Measurements from ENCODE around the gene HDGF. TPM values are rescaled to one million over a fixed set of nuclear protein-coding genes. Genes with fewer than 3 reads are reported as not detected.

The HDGF gene
- total RNA-seq, 2 experiments from 2014 or later: 282 to 283 TPM

DNA sequence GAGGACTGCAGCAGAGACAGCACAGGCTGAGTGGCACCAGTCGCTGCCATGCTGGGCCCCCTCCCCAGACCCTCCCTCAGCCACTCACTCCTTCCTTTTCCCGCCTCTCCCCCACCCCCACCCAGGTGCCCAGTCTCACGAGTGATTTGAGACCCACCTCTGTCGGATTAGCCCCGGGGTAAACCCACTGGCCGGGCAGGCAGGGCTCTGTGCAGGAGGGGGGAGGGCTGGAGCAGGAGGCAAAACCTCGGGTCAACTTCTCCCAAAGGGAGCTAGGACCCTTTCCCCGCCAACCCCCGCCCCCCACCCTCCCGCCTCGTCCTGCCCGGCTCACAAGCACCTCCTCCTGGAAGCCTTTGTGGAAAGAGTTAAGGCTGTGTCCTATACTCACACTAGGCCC is 7.1 kb downstream of the HDGF start:
- Mint-ChIP-seq H3K4me3 (no peak overlapping the region), H3K27ac (peak overlapping the region; percentile 8), H3K27me3 (ENCODE audit: low read depth) (no peaks in the 10 kb centered on the region), H3K4me1 (ENCODE audit: low read depth) (peaks cover 56% of the 10 kb centered on the region), H3K36me3 (ENCODE audit: low read depth) (peaks cover 60% of the 10 kb centered on the region), H3K9me3 (no peaks in the 10 kb centered on the region)
- CTCF ChIA-PET: interaction anchor here (1.0 to 1.2 kb wide), 2 partner anchors 12 to 18 kb away, joined by 3 to 4 read pairs; no protein-coding TSS in a partner anchor
- DNase-seq: no peak
- intact Hi-C loops (cut with micrococcal nuclease): loop anchor here (10.0 kb wide), 1 partner anchor 240 kb away; the partner anchor contains the start of gene MEF2D

DNA sequence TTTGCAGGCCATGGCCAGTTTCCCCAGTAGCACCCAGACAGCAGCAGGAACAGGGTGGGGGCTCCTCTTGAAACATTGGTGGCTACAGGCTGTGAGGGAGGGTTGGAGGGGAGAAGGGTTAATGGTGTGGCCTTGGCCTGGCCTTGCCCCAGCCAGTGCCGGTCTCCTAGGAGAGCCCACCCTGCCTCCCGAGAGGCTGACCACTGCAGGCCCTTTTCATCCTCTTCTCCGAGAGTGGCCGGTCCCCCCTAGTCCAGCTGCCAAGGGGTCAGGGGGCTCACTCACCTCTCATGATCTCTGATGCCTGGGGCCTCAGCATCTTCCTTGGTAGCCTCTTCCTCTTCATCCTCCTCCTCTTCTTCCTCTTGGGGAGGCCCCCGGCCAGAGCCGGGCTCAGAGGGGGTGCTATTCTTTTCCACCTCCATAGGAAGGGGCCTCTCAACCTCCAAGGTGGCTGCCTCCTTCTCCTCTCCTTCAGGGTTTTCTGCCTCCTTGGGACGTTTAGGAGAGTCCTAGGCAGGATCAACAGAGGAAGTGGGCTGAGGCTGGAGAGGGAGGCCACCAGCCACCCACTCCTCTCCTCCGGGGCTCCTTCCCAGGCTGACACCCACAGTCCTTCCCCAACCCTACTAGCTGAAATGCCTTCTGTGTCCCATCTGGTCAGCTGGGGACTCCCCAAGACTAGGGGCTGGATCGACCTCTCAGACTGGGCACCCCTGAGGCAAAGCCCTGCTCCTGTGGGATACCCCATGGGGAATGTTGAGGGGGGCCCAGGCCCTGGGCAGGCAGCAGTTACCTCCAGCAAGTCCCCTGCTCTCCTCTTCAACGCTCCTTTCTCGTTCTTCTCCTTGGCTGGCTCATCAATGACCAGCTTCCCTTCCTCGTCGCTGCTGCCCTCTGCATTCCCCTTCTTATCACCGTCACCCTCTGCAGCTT is 7.8 kb downstream of the HDGF start:
- H3K4me3 Mint-ChIP-seq: no peak overlapping the region
- H3K36me3 Mint-ChIP-seq (ENCODE audit: low read depth): peaks cover 58% of the 10 kb centered on the region
- CTCF ChIA-PET: interaction anchor here (0.6 to 1.2 kb wide), 3 partner anchors 13 to 30 kb away, joined by 3 to 4 read pairs (median 3); no protein-coding TSS in a partner anchor

GRCh38 chr1:156742801-156743200 is 8.7 kb downstream of the HDGF start:
- Mint-ChIP-seq H3K36me3 (ENCODE audit: low read depth) (peaks cover 56% of the 10 kb centered on the region), H3K27me3 (ENCODE audit: low read depth) (no peaks in the 10 kb centered on the region), H3K4me3 (no peak overlapping the region), H3K9me3 (no peaks in the 10 kb centered on the region), H3K4me1 (ENCODE audit: low read depth) (peaks cover 54% of the 10 kb centered on the region), H3K27ac (peak overlapping the region; percentile 98)
- DNase-seq: no peak
- intact Hi-C loops (cut with micrococcal nuclease): loop anchor here (10.0 kb wide), 1 partner anchor 238 kb away; the partner anchor contains the start of gene MEF2D
- CTCF ChIA-PET: interaction anchor here (0.6 kb wide), 2 partner anchors 15 to 29 kb away, joined by 3 read pairs; no protein-coding TSS in a partner anchor

More for the DNA sequence above, 7.8 kb downstream of the HDGF start:
- H3K9me3 Mint-ChIP-seq: no peaks in the 10 kb centered on the region
- no peaks in the 10 kb centered on the region for H3K27me3 Mint-ChIP-seq (ENCODE audit: low read depth)
- intact Hi-C loops (cut with micrococcal nuclease): loop anchor here (10.0 kb wide), 1 partner anchor 239 kb away; the partner anchor contains the start of gene MEF2D
- peaks cover 56% of the 10 kb centered on the region for H3K4me1 Mint-ChIP-seq (ENCODE audit: low read depth)
- peak overlapping the region; percentile 72 for H3K27ac Mint-ChIP-seq
- DNase-seq: no peak

GRCh38 chr1:156742017-156742416 is 9.5 kb downstream of the HDGF start:
- Mint-ChIP-seq H3K36me3 (ENCODE audit: low read depth) (peaks cover 58% of the 10 kb centered on the region), H3K27ac (peak overlapping the region; percentile 98), H3K4me3 (peak overlapping the region; percentile 98), H3K4me1 (ENCODE audit: low read depth) (peaks cover 47% of the 10 kb centered on the region), H3K27me3 (ENCODE audit: low read depth) (no peaks in the 10 kb centered on the region), H3K9me3 (no peaks in the 10 kb centered on the region)
- no peak for DNase-seq
- intact Hi-C loops (cut with micrococcal nuclease): loop anchor here (10.0 kb wide), 1 partner anchor 237 kb away; the partner anchor contains the start of gene MEF2D
- CTCF ChIA-PET: interaction anchor here (1.2 to 2.6 kb wide), 3 partner anchors 13 to 25 kb away, joined by 3 to 15 read pairs (median 7); partner anchors contain the start of genes ISG20L2, METTL25B and PRCC

DNA sequence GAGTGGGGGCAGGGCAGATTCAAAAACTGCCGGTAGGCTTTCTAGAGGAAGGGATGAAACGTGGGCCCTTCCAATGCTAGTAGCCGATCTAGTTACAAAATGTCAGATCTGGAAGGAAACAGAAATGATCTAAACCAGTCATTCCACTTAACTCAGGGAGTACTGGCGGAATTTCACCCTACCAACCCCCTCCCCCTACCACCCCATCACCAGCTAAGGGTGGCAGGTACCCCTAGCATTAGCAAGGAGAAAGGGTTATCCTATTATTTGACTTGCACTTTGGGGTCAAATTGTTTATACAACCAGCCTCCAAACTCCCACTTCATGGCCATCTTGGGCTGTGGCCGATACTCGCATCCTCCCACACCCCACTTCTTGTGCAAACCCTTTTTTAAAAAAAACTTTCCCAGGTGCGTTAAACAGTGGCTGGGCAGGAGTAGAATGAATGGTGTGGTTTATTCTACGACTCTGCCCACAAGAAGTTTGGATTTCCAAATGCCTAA is 9.9 kb downstream of the HDGF start:
- Mint-ChIP-seq H3K4me3 (peak overlapping the region; percentile 98), H3K9me3 (no peaks in the 10 kb centered on the region), H3K27ac (peak overlapping the region; percentile 98), H3K27me3 (ENCODE audit: low read depth) (no peaks in the 10 kb centered on the region), H3K4me1 (ENCODE audit: low read depth) (peaks cover 45% of the 10 kb centered on the region), H3K36me3 (ENCODE audit: low read depth) (peaks cover 59% of the 10 kb centered on the region)
- DNase-seq: peak; percentile 19
- CTCF ChIA-PET: interaction anchor here (0.8 to 2.6 kb wide), 7 partner anchors 11 to 118 kb away, joined by 3 to 15 read pairs (median 3); partner anchors contain the start of genes HDGF, ISG20L2, METTL25B and PRCC
- intact Hi-C loops (cut with micrococcal nuclease): loop anchor here (1.0 to 10.0 kb wide), 5 partner anchors 10 to 237 kb away; partner anchors contain the start of genes HDGF, ISG20L2, MEF2D and METTL25B

- CTCF ChIA-PET: interaction anchor here (0.6 to 2.6 kb wide), 9 partner anchors 10 to 132 kb away, joined by 3 to 15 read pairs (median 3); partner anchors contain the start of genes HDGF, ISG20L2, METTL25B and PRCC
- DNase-seq: peak; percentile 99
- Mint-ChIP-seq H3K4me3 (peak within 1 kb of the TSS; percentile 98), H3K36me3 (ENCODE audit: low read depth) (peaks cover 58% of the 10 kb centered on the region), H3K9me3 (no peaks in the 10 kb centered on the region), H3K27ac (peak within 1 kb of the TSS; percentile 98), H3K27me3 (ENCODE audit: low read depth) (no peaks in the 10 kb centered on the region), H3K4me1 (ENCODE audit: low read depth) (peaks cover 39% of the 10 kb centered on the region)
- intact Hi-C loops (cut with micrococcal nuclease): loop anchor here (1.0 to 10.0 kb wide), 5 partner anchors 10 to 236 kb away; partner anchors contain the start of genes HDGF, ISG20L2, MEF2D and METTL25B
These were observed 10.6 kb downstream of the HDGF start, which contains the start of gene MRPL24 for GRCh38 chr1:156740741-156741480. Gene MRPL24 (minus strand): TSS chr1:156741088. CDS start chr1:156738704, 2,384 bp downstream.

DNA sequence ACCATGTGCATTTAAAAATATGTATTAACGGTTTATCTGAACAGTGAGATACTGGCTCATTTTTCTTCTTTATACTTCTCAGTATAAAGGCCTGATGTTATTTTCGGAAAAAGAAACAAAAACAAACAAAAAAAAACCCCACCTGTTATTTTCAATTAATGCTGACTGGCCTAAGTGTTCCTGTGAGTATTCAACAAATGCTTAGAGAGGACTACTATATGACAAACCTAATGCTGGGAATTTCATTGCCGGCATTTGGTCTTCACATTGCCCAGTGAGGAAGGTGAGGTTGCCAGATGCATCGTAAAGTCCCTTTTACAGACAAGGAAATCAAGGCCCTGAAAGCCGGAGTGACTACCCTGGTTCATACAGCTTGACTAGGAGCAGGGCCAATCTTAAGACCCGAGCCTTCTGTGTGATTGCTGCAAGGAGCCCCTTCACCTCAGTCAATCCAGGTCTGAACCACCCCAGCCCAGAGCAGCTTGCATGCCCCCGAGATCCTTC is 11.2 kb downstream of the HDGF start:
- CTCF ChIA-PET: interaction anchor here (0.6 to 2.6 kb wide), 5 partner anchors 14 to 132 kb away, joined by 3 to 15 read pairs (median 3); no protein-coding TSS in a partner anchor
- H3K27me3 Mint-ChIP-seq (ENCODE audit: low read depth): no peaks in the 10 kb centered on the region
- H3K27ac Mint-ChIP-seq: peak overlapping the region; percentile 98
- no peak for DNase-seq
- H3K4me3 Mint-ChIP-seq: peak overlapping the region; percentile 98
- no peaks in the 10 kb centered on the region for H3K9me3 Mint-ChIP-seq
- peaks cover 52% of the 10 kb centered on the region for H3K36me3 Mint-ChIP-seq (ENCODE audit: low read depth)
- peaks cover 34% of the 10 kb centered on the region for H3K4me1 Mint-ChIP-seq (ENCODE audit: low read depth)
- intact Hi-C loops (cut with micrococcal nuclease): loop anchor here (10.0 kb wide), 1 partner anchor 235 kb away; the partner anchor contains the start of gene MEF2D

DNA sequence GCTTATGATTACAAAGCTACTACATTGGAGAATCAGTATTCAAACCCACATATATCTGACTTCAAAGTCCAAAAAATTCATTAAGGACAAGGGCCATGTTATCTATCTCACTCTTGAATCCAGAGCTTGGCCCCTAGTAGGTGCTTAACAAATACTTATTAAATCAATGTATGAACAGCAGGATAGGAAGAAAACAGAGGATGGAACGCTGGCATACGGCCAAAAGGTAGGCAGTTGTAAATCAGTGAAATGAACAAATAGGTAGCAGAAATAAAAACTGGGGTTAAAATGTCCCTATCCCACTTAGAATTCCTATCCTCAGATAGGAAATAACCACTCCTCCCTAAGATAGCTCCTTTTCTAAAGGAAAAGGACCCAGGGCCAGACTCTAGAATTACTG is 12.6 kb downstream of the HDGF start:
- H3K36me3 Mint-ChIP-seq (ENCODE audit: low read depth): peaks cover 47% of the 10 kb centered on the region
- no peak for DNase-seq
- CTCF ChIA-PET: interaction anchor here (1.0 to 1.2 kb wide), 2 partner anchors 10 to 13 kb away, joined by 4 to 5 read pairs; partner anchors contain the start of genes ISG20L2 and METTL25B
- H3K27me3 Mint-ChIP-seq (ENCODE audit: low read depth): no peaks in the 10 kb centered on the region
- peaks cover 34% of the 10 kb centered on the region for H3K4me1 Mint-ChIP-seq (ENCODE audit: low read depth)
- H3K27ac Mint-ChIP-seq: peak overlapping the region; percentile 72
- H3K9me3 Mint-ChIP-seq: no peaks in the 10 kb centered on the region
- intact Hi-C loops (cut with micrococcal nuclease): no loop called here
- H3K4me3 Mint-ChIP-seq: no peak overlapping the region

GRCh38 chr1:156738407-156738806 is 13.1 kb downstream of the HDGF start:
- H3K36me3 Mint-ChIP-seq (ENCODE audit: low read depth): peaks cover 45% of the 10 kb centered on the region
- H3K4me3 Mint-ChIP-seq: no peak overlapping the region
- H3K27me3 Mint-ChIP-seq (ENCODE audit: low read depth): no peaks in the 10 kb centered on the region
- H3K9me3 Mint-ChIP-seq: no peaks in the 10 kb centered on the region
- intact Hi-C loops (cut with micrococcal nuclease): no loop called here
- H3K27ac Mint-ChIP-seq: peak overlapping the region; percentile 72
- CTCF ChIA-PET: interaction anchor here (1.0 to 1.2 kb wide), 2 partner anchors 9 to 12 kb away, joined by 4 to 5 read pairs; partner anchors contain the start of genes ISG20L2 and METTL25B
- no peak for DNase-seq
- H3K4me1 Mint-ChIP-seq (ENCODE audit: low read depth): peaks cover 34% of the 10 kb centered on the region

DNA sequence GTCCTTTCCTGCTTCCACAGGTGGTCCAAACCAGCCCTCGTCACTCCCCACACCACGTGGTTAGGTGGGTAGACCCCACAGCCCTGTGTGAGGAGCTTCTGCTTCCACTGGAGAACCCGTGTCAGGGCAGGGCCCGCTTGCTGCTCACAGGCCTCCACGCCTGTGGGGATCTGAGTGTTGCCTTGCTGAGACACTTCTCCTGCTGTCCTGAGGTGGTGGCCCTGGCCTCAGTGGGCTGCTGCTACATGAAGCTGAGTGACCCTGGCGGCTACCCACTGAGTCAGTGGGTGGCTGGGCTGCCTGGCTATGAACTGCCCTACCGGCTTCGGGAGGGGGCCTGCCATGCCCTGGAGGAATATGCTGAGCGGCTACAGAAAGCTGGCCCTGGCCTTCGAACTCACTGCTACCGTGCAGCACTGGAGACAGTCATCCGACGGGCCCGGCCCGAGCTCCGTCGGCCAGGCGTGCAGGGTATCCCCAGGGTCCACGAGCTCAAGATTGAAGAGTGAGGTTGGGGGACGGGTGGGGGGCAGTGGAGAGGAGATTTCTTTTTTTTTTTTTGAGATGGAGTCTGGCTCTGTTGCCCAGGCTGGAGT is 17.4 kb downstream of the HDGF start:
- intact Hi-C loops (cut with micrococcal nuclease): no loop called here
- CTCF ChIA-PET: interaction anchor here (0.9 kb wide), 1 partner anchor 8 kb away, joined by 3 read pairs; no protein-coding TSS in a partner anchor
- peaks cover 25% of the 10 kb centered on the region for H3K36me3 Mint-ChIP-seq (ENCODE audit: low read depth)
- H3K4me1 Mint-ChIP-seq (ENCODE audit: low read depth): peaks cover 23% of the 10 kb centered on the region
- H3K9me3 Mint-ChIP-seq: no peaks in the 10 kb centered on the region
- no peaks in the 10 kb centered on the region for H3K27me3 Mint-ChIP-seq (ENCODE audit: low read depth)
- no peak overlapping the region for H3K27ac Mint-ChIP-seq
- no peak for DNase-seq
- no peak overlapping the region for H3K4me3 Mint-ChIP-seq
